HCT116 (cell line): Measurements from ENCODE around the gene SDK1. TPM values are rescaled to one million over a fixed set of nuclear protein-coding genes. Genes with fewer than 3 reads are reported as not detected.

Experiments used
- ATAC-seq: fragments of 200-7000 bp; cut with Tn5 transposase; 2 replicates; pipeline ENCODE4 v1.9.1; 2020; ENCODE audit warnings: mild to moderate bottlenecking, moderate library complexity
- BruUV-seq: library from RNA; stranded (reverse); fragments of 400-500 nt; replicated peaks from 2 replicates; lab custom pipeline; 2021; lab: Mats Ljungman, UMichigan
- CTCF ChIA-PET: fragments of 300-600 bp; sonication (Branson Sonifier 250); formaldehyde crosslinking; loops from one replicate; lab custom pipeline; 2021; ENCODE audit warnings: antibody characterized with exemption; lab: Charles Lee
- POLR2A ChIA-PET: fragments of 300-600, 350-600 bp; sonication (Branson Sonifier 250); formaldehyde crosslinking; loops from one replicate; lab custom pipeline; 2021; ENCODE audit warnings: antibody characterized with exemption; lab: Charles Lee
- RAD21 ChIA-PET, 2 experiments: fragments of 300-600 bp; sonication (Branson Sonifier 250); formaldehyde crosslinking; loops; one replicate each; lab custom pipeline; 2023; ENCODE audit warnings: low total read pairs in 2 of 2; ENCODE audit not compliant: uncharacterized antibody in 2 of 2, unreplicated experiment in 2 of 2, low non-redundant PET in 1 of 2; lab: Charles Lee
- DNase-seq: peaks from one replicate; pipeline ENCODE4 v3.0.0-alpha.2; 2010; ENCODE audit warnings: low read depth, low spot score
- H2AFZ ChIP-seq: fragments of 200-600 bp; shearing (Covaris generic), sonication (generic); 2 replicates; pipeline ENCODE4 v1.6.1; 2017; ENCODE audit warnings: low read depth, mixed run types, mixed read lengths, antibody characterized with exemption, low read length; ENCODE audit not compliant: poor library complexity, severe bottlenecking
- H3K27ac ChIP-seq: 2 replicates; pipeline ENCODE4 v1.5.1; 2012; ENCODE audit warnings: low read depth, low read length
- H3K27me3 ChIP-seq: fragments of 200-600 bp; sonication (generic); 2 replicates; pipeline ENCODE4 v1.6.1; 2016; ENCODE audit warnings: mixed run types, low read length, mixed read lengths; ENCODE audit not compliant: insufficient read depth
- H3K36me3 ChIP-seq, 2 experiments: fragments of 200-500 bp in 1 of 2; fragments of 200-600 bp in 1 of 2; sonication (Bioruptor generic) in 1 of 2; sonication (generic) in 1 of 2; 2 replicates each; pipeline versions ENCODE4 v1.5.1 to v1.6.1; 2014 to 2016; ENCODE audit warnings: low read length in 2 of 2, inconsistent platforms in 1 of 2, mixed read lengths in 1 of 2, mixed run types in 1 of 2; ENCODE audit not compliant: insufficient read depth in 2 of 2, control insufficient read depth in 1 of 2
- H3K4me1 ChIP-seq, 2 experiments: fragments of 200-600 bp in 1 of 2; sonication (generic) in 1 of 2; 2 replicates each; pipeline versions ENCODE4 v1.5.1 to v1.6.1; 2012 to 2017; ENCODE audit warnings: low read length in 2 of 2, inconsistent platforms in 1 of 2, mild to moderate bottlenecking in 1 of 2, mixed read lengths in 1 of 2, mixed run types in 1 of 2, moderate library complexity in 1 of 2; ENCODE audit not compliant: insufficient read depth in 2 of 2, control insufficient read depth in 1 of 2
- H3K4me2 ChIP-seq: fragments of 200-600 bp; sonication (generic); 2 replicates; pipeline ENCODE4 v1.6.1; 2017; ENCODE audit warnings: mixed run types, low read length, mixed read lengths
- H3K4me3 ChIP-seq, 2 experiments: fragments of 200-600 bp in 1 of 2; sonication (generic) in 1 of 2; replicated peaks in 1 of 2; 2 replicates each; pipeline ENCODE4 v1.5.1; 2011 to 2016; ENCODE audit warnings: low read length in 2 of 2, control low read depth in 1 of 2, low read depth in 1 of 2, mild to moderate bottlenecking in 1 of 2, mixed read lengths in 1 of 2, mixed run types in 1 of 2
- H3K79me2 ChIP-seq: fragments of 200-600 bp; sonication (generic); 2 replicates; pipeline ENCODE4 v1.6.1; 2017; ENCODE audit warnings: mild to moderate bottlenecking, mixed run types, low read length, moderate library complexity, mixed read lengths; ENCODE audit not compliant: insufficient read depth
- H3K9ac ChIP-seq: fragments of 200-600 bp; sonication (generic); 2 replicates; pipeline ENCODE4 v1.6.1; 2016; ENCODE audit warnings: low read length, mixed read lengths
- H3K9me2 ChIP-seq: fragments of 200-600 bp; sonication (generic), shearing (Covaris generic); 2 replicates; pipeline ENCODE4 v1.6.1; 2017; ENCODE audit warnings: mixed run types, mild to moderate bottlenecking, moderate library complexity; ENCODE audit not compliant: insufficient read depth
- H3K9me3 ChIP-seq, 2 experiments: fragments of 200-500 bp in 1 of 2; fragments of 200-600 bp in 1 of 2; sonication (Bioruptor generic) in 1 of 2; sonication (generic) in 1 of 2; 2 replicates each; pipeline ENCODE4 v1.6.1; 2014 to 2017; ENCODE audit warnings: low read length in 2 of 2, mixed read lengths in 2 of 2, inconsistent platforms in 1 of 2, low read depth in 1 of 2, mild to moderate bottlenecking in 1 of 2, mixed run types in 1 of 2, moderate library complexity in 1 of 2; ENCODE audit not compliant: control insufficient read depth in 1 of 2, insufficient read depth in 1 of 2
- H4K20me1 ChIP-seq: fragments of 200-600 bp; sonication (generic), shearing (Covaris generic); 2 replicates; pipeline ENCODE4 v1.6.1; 2017; ENCODE audit warnings: mixed run types, mild to moderate bottlenecking, moderate library complexity; ENCODE audit not compliant: insufficient read depth
- ATF3 ChIP-seq: IDR thresholded peaks from 2 replicates; pipeline ENCODE4 v1.6.1; 2012
- CEBPB ChIP-seq: IDR thresholded peaks from 2 replicates; pipeline ENCODE4 v1.6.1; 2012; ENCODE audit warnings: low read depth
- ELF1 ChIP-seq: IDR thresholded peaks from 2 replicates; pipeline ENCODE4 v1.6.1; 2012; ENCODE audit warnings: low read depth, borderline replicate concordance
- POLR2A ChIP-seq: IDR thresholded peaks from 2 replicates; pipeline ENCODE4 v1.7.0; 2011; ENCODE audit warnings: borderline replicate concordance; ENCODE audit not compliant: insufficient read depth, insufficient read length; ENCODE audit errors: extremely low read depth
- RAD21 ChIP-seq: IDR thresholded peaks from 2 replicates; pipeline ENCODE4 v1.6.1; 2012; ENCODE audit warnings: low read depth, mild to moderate bottlenecking
- YY1 ChIP-seq: IDR thresholded peaks from 2 replicates; pipeline ENCODE4 v1.6.1; 2011; ENCODE audit warnings: low read length, low read depth, moderate library complexity, mild to moderate bottlenecking; ENCODE audit not compliant: insufficient replicate concordance; ENCODE audit errors: extremely low read depth
- ZBTB33 ChIP-seq: IDR thresholded peaks from 2 replicates; pipeline ENCODE4 v1.6.1; 2011; ENCODE audit warnings: mild to moderate bottlenecking, low read length, moderate library complexity; ENCODE audit not compliant: insufficient replicate concordance; ENCODE audit errors: extremely low read depth
- intact Hi-C: fragments of 100-400 bp; cut with micrococcal nuclease; formaldehyde crosslinking; loops from 2 replicates; pipeline ENCODE4 v1.10.0; 2022
- total RNA-seq: library from RNA; stranded (reverse); gene quantifications from one replicate; pipeline ENCODE4 v1.2.1, GENCODE V29; 2021; ENCODE audit not compliant: unreplicated experiment

The SDK1 gene
- total RNA-seq, 1 experiment from 2014 or later, result 0.05 TPM

GRCh38 chr7:4270268-4270667 is 969.2 kb downstream of the SDK1 start (continued):
- TF ChIP-seq YY1, result no peak
- TF ChIP-seq ZBTB33, result no peak

- CTCF ChIA-PET, result no interaction called here
- no TSS peak for BruUV-seq
- H3K9me3 ChIP-seq, result no peaks in the 10 kb centered on the region; a peak in 1 of 4 replicates
- H3K4me2 ChIP-seq, result no peak overlapping the region
- no peak for DNase-seq
- intact Hi-C loops, result no loop called here
- H3K9ac ChIP-seq, result no peak overlapping the region
- RAD21 ChIA-PET, result no interaction called here
- no peaks in the 10 kb centered on the region for H3K4me1 ChIP-seq
- no peaks in the 10 kb centered on the region for H3K79me2 ChIP-seq
- no peaks in the 10 kb centered on the region for H3K36me3 ChIP-seq
- H3K9me2 ChIP-seq, result no peaks in the 10 kb centered on the region
- no peak overlapping the region for H3K4me3 ChIP-seq
- no peak for ATAC-seq
- TF ChIP-seq CEBPB (no peak), ELF1 (no peak), RAD21 (no peak), ATF3 (no peak), POLR2A (no peak)
- H4K20me1 ChIP-seq, result no peaks in the 10 kb centered on the region
- POLR2A ChIA-PET, result no interaction called here
- no peaks in the 10 kb centered on the region; the same call in 1 of the 2 replicates for H3K27me3 ChIP-seq
- no peak overlapping the region for H3K27ac ChIP-seq
- H2AFZ ChIP-seq, result no peak overlapping the region
Observed at GRCh38 chr7:4270941-4271715, 970.1 kb downstream of the SDK1 start.
